HTR-8/SVneo (cell line): Measurements from ENCODE around the gene PDE2A.

Experiments used
- DNase-seq: peaks from one replicate; pipeline ENCODE4 v3.0.0; 2011; ENCODE audit warnings: low spot score, mixed read lengths; ENCODE audit not compliant: insufficient read length
- FAIRE-seq: peaks from 2 replicates; lab custom pipeline; 2011; peaks lifted over from hg19 to GRCh38; lab: Jason Lieb, UNC

Gene PDE2A

GRCh38 chr11:72705442-72706365 is 31.5 kb upstream of the PDE2A start:
- FAIRE-seq, result no peak
- no peak for DNase-seq

GRCh38 chr11:72704783-72705265 is 30.6 kb upstream of the PDE2A start:
- peak; percentile 59 for FAIRE-seq
- DNase-seq, result no peak

- DNase-seq (no peak), FAIRE-seq (peak; percentile 68)
These were observed 30.0 kb upstream of the PDE2A start for GRCh38 chr11:72704028-72704782.

- no peak for FAIRE-seq
These were observed 29.2 kb upstream of the PDE2A start for GRCh38 chr11:72703267-72704008.

GRCh38 chr11:72702577-72703241 is 28.5 kb upstream of the PDE2A start:
- FAIRE-seq (no peak), DNase-seq (no peak)

More at GRCh38 chr11:72703267-72704008, 29.2 kb upstream of the PDE2A start:
- DNase-seq, result no peak

- FAIRE-seq, result no peak
- no peak for DNase-seq
These were observed 27.9 kb upstream of the PDE2A start for GRCh38 chr11:72702096-72702495.

- FAIRE-seq (no peak), DNase-seq (no peak)
These were observed 27.2 kb upstream of the PDE2A start for GRCh38 chr11:72701466-72701865.

- FAIRE-seq, result no peak
These were observed 25.9 kb upstream of the PDE2A start for GRCh38 chr11:72700146-72700545.

GRCh38 chr11:72697814-72698213 is 23.6 kb upstream of the PDE2A start:
- FAIRE-seq (no peak), DNase-seq (no peak)

More at GRCh38 chr11:72700146-72700545, 25.9 kb upstream of the PDE2A start:
- DNase-seq, result no peak

GRCh38 chr11:72696866-72697700 is 22.9 kb upstream of the PDE2A start:
- no peak for DNase-seq

GRCh38 chr11:72695354-72695753 is 21.1 kb upstream of the PDE2A start:
- DNase-seq, result no peak

More at GRCh38 chr11:72696866-72697700, 22.9 kb upstream of the PDE2A start:
- no peak for FAIRE-seq

GRCh38 chr11:72693271-72693968 is 19.2 kb upstream of the PDE2A start:
- FAIRE-seq, result no peak

More at GRCh38 chr11:72695354-72695753, 21.1 kb upstream of the PDE2A start:
- no peak for FAIRE-seq

GRCh38 chr11:72692498-72693237 is 18.4 kb upstream of the PDE2A start:
- FAIRE-seq (peak; percentile 60), DNase-seq (no peak)

More at GRCh38 chr11:72693271-72693968, 19.2 kb upstream of the PDE2A start:
- no peak for DNase-seq

- no peak for FAIRE-seq
- DNase-seq, result no peak
These were observed 15.9 kb upstream of the PDE2A start for GRCh38 chr11:72690166-72690565.

GRCh38 chr11:72688929-72689328 is 14.7 kb upstream of the PDE2A start:
- DNase-seq (no peak), FAIRE-seq (no peak)

- no peak for FAIRE-seq
These were observed 14.3 kb upstream of the PDE2A start for GRCh38 chr11:72688486-72688885.

GRCh38 chr11:72687326-72687725 is 13.1 kb upstream of the PDE2A start:
- no peak for DNase-seq
- no peak for FAIRE-seq

More at GRCh38 chr11:72688486-72688885, 14.3 kb upstream of the PDE2A start:
- DNase-seq, result no peak
